BLaER1 treated with 17β-estradiol and CSF1 and Interleukin-3, amounts not matched to agents 10 nM and 100 nM (cell line): ENCODE measurements around the gene VAC14.

Source experiments
- H3K27ac ChIP-seq, 11 experiments: shearing (Covaris generic); formaldehyde crosslinking; 2 replicates each; pipeline ENCODE4 v1.8.1; 2022
- H3K27me3 ChIP-seq, 11 experiments: shearing (Covaris generic); formaldehyde crosslinking; 2 replicates each; pipeline ENCODE4 v1.8.1; 2022
- H3K36me3 ChIP-seq, 11 experiments: shearing (Covaris generic); formaldehyde crosslinking; 2 replicates each; pipeline ENCODE4 v1.8.1; 2022
- H3K4me1 ChIP-seq, 10 experiments: shearing (Covaris generic); formaldehyde crosslinking; 2 replicates each; pipeline ENCODE4 v1.8.1; 2022
- H3K4me2 ChIP-seq, 11 experiments: shearing (Covaris generic); formaldehyde crosslinking; 2 replicates each; pipeline ENCODE4 v1.8.1; 2022
- H3K4me3 ChIP-seq, 10 experiments: shearing (Covaris generic); formaldehyde crosslinking; 2 replicates each; pipeline ENCODE4 v1.8.1; 2022
- H3K9ac ChIP-seq, 11 experiments: shearing (Covaris generic); formaldehyde crosslinking; 2 replicates each; pipeline ENCODE4 v1.8.1; 2022
- H3K9me3 ChIP-seq, 11 experiments: shearing (Covaris generic); formaldehyde crosslinking; replicated peaks in 1 of 11; 2 replicates each; pipeline ENCODE4 v1.8.1; 2022
- H4K20me1 ChIP-seq, 11 experiments: shearing (Covaris generic); formaldehyde crosslinking; 2 replicates each; pipeline ENCODE4 v1.8.1; 2022
- Cebpa-rat ChIP-seq, 11 experiments: shearing (Covaris generic); IDR thresholded peaks; 2 replicates each; pipeline ENCODE4 v1.8.1; 2022

The VAC14 gene

DNA sequence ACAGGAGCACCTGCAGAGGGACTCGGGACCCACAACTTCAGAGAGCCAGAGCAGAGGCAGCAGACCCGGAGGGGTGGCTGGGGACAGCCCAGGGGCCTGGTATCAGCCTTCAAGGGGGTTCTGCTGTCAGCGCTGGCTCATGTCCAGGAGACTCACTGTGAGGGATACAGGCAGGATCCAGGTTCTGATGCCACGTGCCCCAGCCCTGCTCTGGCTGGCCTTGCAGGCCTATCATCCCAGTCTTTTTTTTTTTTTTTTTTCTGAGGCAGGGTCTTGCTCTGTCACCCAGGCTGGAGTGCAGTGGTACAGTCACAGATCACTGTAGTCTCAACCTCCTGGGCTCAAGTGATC is 106.1 kb downstream of the VAC14 start:
- peak overlapping the region in 4 of 11 experiments; percentile 37 to 78 (median 68); a peak in 4 of 22 replicates for H3K27ac ChIP-seq
- peak overlapping the region in 9 of 11 experiments; percentile 40 to 97 (median 91); a peak in 15 of 22 replicates for H3K4me2 ChIP-seq
- no peaks in the 10 kb centered on the region for H3K27me3 ChIP-seq
- no peak for TF ChIP-seq Cebpa-rat (IDR thresholded peaks at IDR 0.05)
- H3K4me3 ChIP-seq, result no peak overlapping the region
- no peaks in the 10 kb centered on the region for H3K9me3 ChIP-seq
- H4K20me1 ChIP-seq, result peaks cover 0 to 100% (median 9%) of the 10 kb centered on the region in 11 experiments; a peak in 11 of 22 replicates
- H3K9ac ChIP-seq, result peak overlapping the region in 3 of 11 experiments; percentile 41 to 65 (median 64); a peak in 3 of 22 replicates
- peaks cover 51 to 100% (median 98%) of the 10 kb centered on the region in 10 experiments for H3K4me1 ChIP-seq
- peaks cover 0 to 99% (median 8%) of the 10 kb centered on the region in 11 experiments; a peak in 15 of 22 replicates for H3K36me3 ChIP-seq

DNA sequence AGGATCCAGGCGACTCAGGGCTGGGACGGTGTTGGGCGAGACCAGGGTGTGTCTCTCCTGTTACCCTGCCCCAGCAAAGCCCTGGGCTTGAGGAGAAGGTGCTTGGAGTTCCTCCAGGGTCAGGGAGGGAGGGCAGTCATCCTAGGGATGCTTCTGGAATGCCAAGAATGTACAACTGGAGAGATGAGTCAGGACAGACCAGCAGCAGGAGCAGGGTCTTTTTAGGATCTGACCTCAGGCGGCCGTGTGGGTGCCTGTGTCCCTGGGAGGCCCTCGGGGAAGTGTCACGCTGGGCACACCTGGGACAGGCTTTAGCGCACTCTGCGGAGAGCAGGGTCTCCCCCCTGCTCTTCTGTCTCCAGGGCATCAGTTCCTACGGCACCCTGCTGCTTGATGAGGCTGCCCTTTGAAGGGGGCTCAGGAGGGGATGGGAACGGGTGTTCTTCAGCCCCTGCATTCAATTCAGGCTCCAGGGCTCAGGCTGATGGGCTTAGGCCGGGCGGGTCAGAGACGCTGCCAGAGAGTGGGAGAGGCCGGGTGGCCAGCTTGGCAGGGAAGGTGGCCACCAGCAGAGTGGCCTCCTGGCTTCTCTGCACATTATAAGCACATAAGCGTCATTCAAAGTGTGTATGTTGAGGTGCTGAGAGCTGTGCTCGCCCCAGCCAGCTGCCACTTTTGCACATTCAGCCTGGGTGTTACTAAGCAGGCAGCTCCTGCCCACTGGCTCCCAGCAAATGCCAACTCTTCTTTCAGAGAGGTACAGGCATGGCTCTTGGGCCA is 106.7 kb downstream of the VAC14 start:
- Histone ChIP-seq H3K9ac (peak overlapping the region in 6 of 11 experiments; percentile 23 to 65 (median 59); a peak in 7 of 22 replicates), H3K9me3 (no peaks in the 10 kb centered on the region), H4K20me1 (peaks cover 0 to 100% (median 9%) of the 10 kb centered on the region in 11 experiments; a peak in 11 of 22 replicates), H3K27ac (peak overlapping the region in 6 of 11 experiments; percentile 3 to 78 (median 63); a peak in 11 of 22 replicates), H3K36me3 (peaks cover 0 to 99% (median 8%) of the 10 kb centered on the region in 11 experiments; a peak in 15 of 22 replicates), H3K27me3 (no peaks in the 10 kb centered on the region), H3K4me2 (peak overlapping the region in 9 of 11 experiments; percentile 40 to 97 (median 91); a peak in 17 of 22 replicates), H3K4me1 (peaks cover 45 to 100% (median 95%) of the 10 kb centered on the region in 10 experiments), H3K4me3 (no peak overlapping the region)
- TF ChIP-seq Cebpa-rat (IDR thresholded peaks at IDR 0.05), result no peak

DNA sequence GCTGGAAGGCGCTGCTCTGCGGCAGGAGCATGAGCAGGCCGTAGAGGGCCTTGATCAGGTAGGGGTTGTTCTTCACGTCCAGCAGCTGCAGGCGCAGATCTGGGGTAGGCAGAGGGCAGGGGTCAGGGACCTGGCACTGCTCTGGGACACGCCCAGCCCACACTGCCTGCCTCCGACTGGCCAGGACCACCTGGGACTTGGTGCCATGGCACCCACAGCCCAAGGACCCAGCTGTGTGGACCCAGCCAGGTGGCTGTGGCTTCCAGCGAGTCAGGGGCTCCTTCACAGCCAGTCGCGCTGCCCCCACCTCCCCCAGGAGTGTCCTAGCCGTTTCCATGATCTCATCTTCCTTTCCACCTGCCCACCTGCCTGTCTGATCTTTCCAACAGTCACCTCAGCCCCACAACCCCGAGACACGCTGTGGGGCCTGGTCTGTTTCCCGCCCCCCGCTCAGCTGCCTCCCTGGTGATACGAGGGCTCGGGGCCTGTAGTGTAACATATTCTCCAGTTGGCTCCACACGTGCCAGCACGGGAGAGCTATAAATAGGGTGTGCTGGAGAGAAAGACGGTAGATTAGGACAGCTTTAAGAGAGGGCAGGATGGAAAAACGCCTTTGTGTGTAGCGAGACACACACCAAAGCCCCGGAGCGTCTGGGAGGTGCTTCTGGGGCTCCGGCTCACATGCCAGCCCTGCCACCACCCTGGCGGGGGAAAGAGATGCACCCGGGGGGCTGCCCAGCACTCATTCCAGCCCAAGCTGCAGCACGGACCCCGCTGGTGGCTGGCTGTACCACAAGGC is 107.9 kb downstream of the VAC14 start:
- Histone ChIP-seq H3K4me1 (peaks cover 33 to 100% (median 92%) of the 10 kb centered on the region in 10 experiments), H3K9ac (peak overlapping the region in 8 of 11 experiments; percentile 23 to 65 (median 51); a peak in 13 of 22 replicates), H3K27ac (peak overlapping the region in 7 of 11 experiments; percentile 28 to 78 (median 58); a peak in 13 of 22 replicates)

GRCh38 chr16:70692130-70692872 is 108.7 kb downstream of the VAC14 start:
- no peaks in the 10 kb centered on the region for H3K27me3 ChIP-seq
- peak overlapping the region in 9 of 11 experiments; percentile 40 to 97 (median 91); a peak in 18 of 22 replicates for H3K4me2 ChIP-seq
- H3K4me1 ChIP-seq, result peaks cover 25 to 100% (median 91%) of the 10 kb centered on the region in 10 experiments
- H4K20me1 ChIP-seq, result peaks cover 0 to 100% (median 13%) of the 10 kb centered on the region in 11 experiments; a peak in 12 of 22 replicates
- TF ChIP-seq Cebpa-rat (IDR thresholded peaks at IDR 0.05), result no peak
- peaks cover 0 to 84% (median 0%) of the 10 kb centered on the region in 11 experiments; a peak in 7 of 22 replicates for H3K36me3 ChIP-seq
- H3K9me3 ChIP-seq, result no peaks in the 10 kb centered on the region
- peak overlapping the region in 7 of 11 experiments; percentile 28 to 78 (median 58); a peak in 10 of 22 replicates for H3K27ac ChIP-seq
- no peak overlapping the region; a peak in 2 of 20 replicates for H3K4me3 ChIP-seq
- peak overlapping the region in 6 of 11 experiments; percentile 23 to 65 (median 59); a peak in 12 of 22 replicates for H3K9ac ChIP-seq

More for the DNA sequence above, 107.9 kb downstream of the VAC14 start:
- H3K4me2 ChIP-seq, result peak overlapping the region in 9 of 11 experiments; percentile 40 to 97 (median 91); a peak in 18 of 22 replicates
- H4K20me1 ChIP-seq, result peaks cover 0 to 100% (median 12%) of the 10 kb centered on the region in 11 experiments; a peak in 12 of 22 replicates
- no peak for TF ChIP-seq Cebpa-rat (IDR thresholded peaks at IDR 0.05)
- no peak overlapping the region; a peak in 2 of 20 replicates for H3K4me3 ChIP-seq
- H3K27me3 ChIP-seq, result no peaks in the 10 kb centered on the region
- H3K36me3 ChIP-seq, result peaks cover 0 to 92% (median 2%) of the 10 kb centered on the region in 11 experiments; a peak in 12 of 22 replicates
- H3K9me3 ChIP-seq, result no peaks in the 10 kb centered on the region

GRCh38 chr16:70691223-70692129 is 109.5 kb downstream of the VAC14 start:
- peak overlapping the region in 4 of 11 experiments; percentile 58 to 78 (median 68); a peak in 8 of 22 replicates for H3K27ac ChIP-seq

GRCh38 chr16:70689970-70690891 is 110.7 kb downstream of the VAC14 start:
- Histone ChIP-seq H3K4me2 (peak overlapping the region in 7 of 11 experiments; percentile 82 to 97 (median 93); a peak in 10 of 22 replicates), H3K9me3 (no peaks in the 10 kb centered on the region), H3K36me3 (peaks cover 0 to 64% (median 0%) of the 10 kb centered on the region in 11 experiments; a peak in 7 of 22 replicates), H3K27ac (0 out of 22 replicates have a peak overlapping the region, but pooled peaks of 1 of the 11 experiments have one; percentile 45), H3K9ac (peak overlapping the region in 2 of 11 experiments; percentile 47 to 64; a peak in 2 of 22 replicates), H3K4me1 (peaks cover 11 to 92% (median 82%) of the 10 kb centered on the region in 10 experiments; a peak in 18 of 20 replicates), H4K20me1 (peaks cover 0 to 92% (median 7%) of the 10 kb centered on the region in 11 experiments; a peak in 10 of 22 replicates), H3K27me3 (no peaks in the 10 kb centered on the region), H3K4me3 (no peak overlapping the region)
- no peak for TF ChIP-seq Cebpa-rat (IDR thresholded peaks at IDR 0.05)

More at GRCh38 chr16:70691223-70692129, 109.5 kb downstream of the VAC14 start:
- Histone ChIP-seq H3K4me1 (peaks cover 17 to 100% (median 90%) of the 10 kb centered on the region in 10 experiments), H3K9me3 (no peaks in the 10 kb centered on the region), H3K9ac (peak overlapping the region in 7 of 11 experiments; percentile 1 to 65 (median 24); a peak in 6 of 22 replicates), H3K4me2 (peak overlapping the region in 9 of 11 experiments; percentile 40 to 97 (median 91); a peak in 17 of 22 replicates), H4K20me1 (peaks cover 0 to 100% (median 11%) of the 10 kb centered on the region in 11 experiments; a peak in 12 of 22 replicates), H3K36me3 (peaks cover 0 to 76% (median 0%) of the 10 kb centered on the region in 11 experiments; a peak in 7 of 22 replicates), H3K27me3 (no peaks in the 10 kb centered on the region), H3K4me3 (no peak overlapping the region)
- no peak for TF ChIP-seq Cebpa-rat (IDR thresholded peaks at IDR 0.05)
